Measurements from ENCODE around the gene CSTF1.

Gene CSTF1

GRCh38 chr20:56431471-56431870 lies 39.0 kb downstream of the CSTF1 start:
- TF ChIP-seq EZH2phosphoT487 (conservative IDR thresholded peaks at IDR 0.05; ENCODE audit: low read length) (no peak), CTCF (IDR thresholded peaks at IDR 0.05; ENCODE audit: insufficient read depth, low read length, poor library complexity, severe bottlenecking) (no peak)
- Histone ChIP-seq H3K27me3 (ENCODE audit: low read length) (no peaks in the 10 kb centered on the region), H3K9ac (ENCODE audit: low read length) (no peak overlapping the region), H3K4me3 (ENCODE audit: insufficient read depth, low read length, poor library complexity, severe bottlenecking) (no peak overlapping the region), H3F3A (ENCODE audit: insufficient read depth) (no peaks in the 10 kb centered on the region), H4K20me1 (ENCODE audit: low read depth, low read length) (no peaks in the 10 kb centered on the region), H3K36me3 (ENCODE audit: low read length) (no peaks in the 10 kb centered on the region), H3K79me2 (ENCODE audit: insufficient read depth, low read length) (no peaks in the 10 kb centered on the region), H2AFZ (ENCODE audit: low read depth, low read length, severe bottlenecking) (no peak overlapping the region), H3K4me2 (ENCODE audit: low read depth, low read length, poor library complexity, severe bottlenecking) (no peak overlapping the region), H3K9me2 (replicated peaks; ENCODE audit: insufficient read depth, low read length) (no peaks in the 10 kb centered on the region), H3K27ac (ENCODE audit: low read depth, low read length) (no peak overlapping the region), H3K9me3 (ENCODE audit: insufficient read depth, low read length) (no peaks in the 10 kb centered on the region)

- no peak overlapping the region for H3K9ac ChIP-seq (ENCODE audit: low read length)
- H3K9me3 ChIP-seq (ENCODE audit: insufficient read depth, low read length): no peaks in the 10 kb centered on the region
- H3K27ac ChIP-seq (ENCODE audit: low read depth, low read length): no peak overlapping the region
- no peaks in the 10 kb centered on the region for H3K9me2 ChIP-seq (replicated peaks; ENCODE audit: insufficient read depth, low read length)
- no peaks in the 10 kb centered on the region for H3K36me3 ChIP-seq (ENCODE audit: low read length)
- no peaks in the 10 kb centered on the region for H3K27me3 ChIP-seq (ENCODE audit: low read length)
- no peaks in the 10 kb centered on the region for H3K79me2 ChIP-seq (ENCODE audit: insufficient read depth, low read length)
- TF ChIP-seq EZH2phosphoT487 (conservative IDR thresholded peaks at IDR 0.05; ENCODE audit: low read length) (no peak), CTCF (IDR thresholded peaks at IDR 0.05; ENCODE audit: insufficient read depth, low read length, poor library complexity, severe bottlenecking) (no peak)
- no peak overlapping the region for H3K4me3 ChIP-seq (ENCODE audit: insufficient read depth, low read length, poor library complexity, severe bottlenecking)
- H2AFZ ChIP-seq (ENCODE audit: low read depth, low read length, severe bottlenecking): no peak overlapping the region
- H3F3A ChIP-seq (ENCODE audit: insufficient read depth): no peaks in the 10 kb centered on the region
- H4K20me1 ChIP-seq (ENCODE audit: low read depth, low read length): no peaks in the 10 kb centered on the region
- no peak overlapping the region for H3K4me2 ChIP-seq (ENCODE audit: low read depth, low read length, poor library complexity, severe bottlenecking)
Observed at GRCh38 chr20:56433221-56433879, 40.9 kb downstream of the CSTF1 start.

GRCh38 chr20:56433880-56434255 lies 41.4 kb downstream of the CSTF1 start:
- H3K79me2 ChIP-seq (ENCODE audit: insufficient read depth, low read length): no peaks in the 10 kb centered on the region
- H4K20me1 ChIP-seq (ENCODE audit: low read depth, low read length): no peaks in the 10 kb centered on the region
- no peak overlapping the region for H3K4me3 ChIP-seq (ENCODE audit: insufficient read depth, low read length, poor library complexity, severe bottlenecking)
- H3F3A ChIP-seq (ENCODE audit: insufficient read depth): no peaks in the 10 kb centered on the region
- H3K9ac ChIP-seq (ENCODE audit: low read length): no peak overlapping the region
- H3K9me2 ChIP-seq (replicated peaks; ENCODE audit: insufficient read depth, low read length): no peaks in the 10 kb centered on the region
- H2AFZ ChIP-seq (ENCODE audit: low read depth, low read length, severe bottlenecking): no peak overlapping the region
- no peaks in the 10 kb centered on the region for H3K36me3 ChIP-seq (ENCODE audit: low read length)
- no peaks in the 10 kb centered on the region for H3K9me3 ChIP-seq (ENCODE audit: insufficient read depth, low read length)
- H3K4me2 ChIP-seq (ENCODE audit: low read depth, low read length, poor library complexity, severe bottlenecking): no peak overlapping the region
- H3K27me3 ChIP-seq (ENCODE audit: low read length): no peaks in the 10 kb centered on the region
- TF ChIP-seq CTCF (IDR thresholded peaks at IDR 0.05; ENCODE audit: insufficient read depth, low read length, poor library complexity, severe bottlenecking) (no peak), EZH2phosphoT487 (conservative IDR thresholded peaks at IDR 0.05; ENCODE audit: low read length) (no peak)
- H3K27ac ChIP-seq (ENCODE audit: low read depth, low read length): no peak overlapping the region

All from SU-DHL-6 (cell line).